ENCODE measurements around the gene ZNF177.
A peak's percentile ranks its signal among the peaks of the same experiment; 100 is the strongest.

Gene ZNF177

GRCh38 chr19:9381361-9381785, 18.6 kb downstream of the ZNF177 start:
- Histone ChIP-seq H3K27me3 (ENCODE audit: insufficient read depth, poor library complexity, severe bottlenecking) (no peaks in the 10 kb centered on the region), H3K4me3 (replicated peaks; ENCODE audit: insufficient read depth, low read length) (no peak overlapping the region), H3K27ac (replicated peaks) (no peak overlapping the region)
- TF ChIP-seq GABPA (IDR thresholded peaks at IDR 0.05; ENCODE audit: low read depth) (no peak), CTCF (IDR thresholded peaks at IDR 0.05; ENCODE audit: insufficient read depth, low read length) (no peak), SPI1 (IDR thresholded peaks at IDR 0.05; ENCODE audit: borderline replicate concordance, low read depth) (no peak), REST (IDR thresholded peaks at IDR 0.05; ENCODE audit: insufficient replicate concordance, low read depth) (no peak), POLR2AphosphoS5 (IDR thresholded peaks at IDR 0.05; ENCODE audit: low read depth) (no peak)
- DNase-seq (ENCODE audit: low read depth in 1 of 2, low spot score in 1 of 2): no peak

DNA sequence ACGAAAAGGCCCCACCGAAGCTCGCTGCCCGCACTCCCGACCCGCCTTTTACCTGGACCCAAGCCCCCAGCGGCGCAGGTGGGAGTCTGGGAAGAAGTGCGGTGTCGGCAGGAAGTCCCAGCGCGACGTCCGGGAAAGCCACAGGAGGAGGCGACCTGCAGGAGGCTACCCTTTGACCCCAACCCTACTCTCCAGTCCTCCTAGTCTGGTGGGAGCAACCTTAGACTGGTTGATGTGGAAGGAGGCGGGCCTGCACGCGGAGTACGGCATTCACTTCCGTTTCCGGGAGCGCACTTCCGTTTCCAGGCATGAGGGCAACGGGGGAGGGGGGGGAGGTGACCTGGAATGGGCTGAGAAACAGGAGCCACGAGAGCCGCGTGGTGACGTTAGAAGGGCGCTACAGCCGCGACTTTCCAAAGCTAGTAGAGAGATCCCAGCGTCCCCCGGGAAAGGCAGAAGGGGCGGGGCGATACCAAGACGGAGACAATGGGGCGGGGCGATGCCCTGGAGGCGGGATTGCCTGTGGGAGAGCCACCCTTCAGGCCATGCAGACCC, 44.1 kb downstream of the ZNF177 start:
- Histone ChIP-seq H3K27ac (replicated peaks) (peak overlapping the region; percentile 60), H3K4me3 (replicated peaks; ENCODE audit: insufficient read depth, low read length) (peak overlapping the region; percentile 58), H3K27me3 (ENCODE audit: insufficient read depth, poor library complexity, severe bottlenecking) (no peaks in the 10 kb centered on the region)
- TF ChIP-seq POLR2AphosphoS5 (IDR thresholded peaks at IDR 0.05; ENCODE audit: low read depth) (peak; percentile 47; the same call in 1 of the 2 replicates), GABPA (IDR thresholded peaks at IDR 0.05; ENCODE audit: low read depth) (peak; percentile 98), CTCF (IDR thresholded peaks at IDR 0.05; ENCODE audit: insufficient read depth, low read length) (no peak), SPI1 (IDR thresholded peaks at IDR 0.05; ENCODE audit: borderline replicate concordance, low read depth) (peak; percentile 72), REST (IDR thresholded peaks at IDR 0.05; ENCODE audit: insufficient replicate concordance, low read depth) (no peak)
- peak; percentile 88 to 89 for DNase-seq (ENCODE audit: low read depth in 1 of 2, low spot score in 1 of 2)

- Histone ChIP-seq H3K4me3 (replicated peaks; ENCODE audit: insufficient read depth, low read length) (no peak overlapping the region), H3K27me3 (ENCODE audit: insufficient read depth, poor library complexity, severe bottlenecking) (no peaks in the 10 kb centered on the region), H3K27ac (replicated peaks) (no peak overlapping the region)
- no peak for DNase-seq (ENCODE audit: low read depth in 1 of 2, low spot score in 1 of 2)
- TF ChIP-seq GABPA (IDR thresholded peaks at IDR 0.05; ENCODE audit: low read depth): no peak
- no peak for TF ChIP-seq CTCF (IDR thresholded peaks at IDR 0.05; ENCODE audit: insufficient read depth, low read length)
- TF ChIP-seq REST (IDR thresholded peaks at IDR 0.05; ENCODE audit: insufficient replicate concordance, low read depth): no peak
- no peak for TF ChIP-seq SPI1 (IDR thresholded peaks at IDR 0.05; ENCODE audit: borderline replicate concordance, low read depth)
- TF ChIP-seq POLR2AphosphoS5 (IDR thresholded peaks at IDR 0.05; ENCODE audit: low read depth): no peak
These were observed 45.0 kb downstream of the ZNF177 start for GRCh38 chr19:9407827-9408226.
